CD8-positive, alpha-beta memory T cell (primary cell): ENCODE measurements around the gene ADPRHL1. TPM values are rescaled to one million over a fixed set of nuclear protein-coding genes. Genes with fewer than 3 reads are reported as not detected.
"Not testable (repeated sequence)": the region's sequence is repeated elsewhere in the genome, so short reads cannot be mapped to it uniquely, and the experiment has no call there.

Source experiments
- CTCF ChIA-PET: fragments of 350-600 bp; sonication (Branson Sonifier 250); formaldehyde crosslinking; loops from one replicate; lab custom pipeline; 2021; ENCODE audit warnings: antibody characterized with exemption; lab: Charles Lee
- POLR2A ChIA-PET: fragments of 350-600 bp; sonication (Branson Sonifier 250); formaldehyde crosslinking; loops from one replicate; lab custom pipeline; 2021; ENCODE audit warnings: antibody characterized with exemption; lab: Charles Lee
- DNase-seq, 5 donors: peaks; one replicate each; pipeline versions ENCODE4 v3.0.0 to v3.0.0-alpha.2; 2020 to 2022; ENCODE audit warnings: mixed read lengths in 1 of 5
- H3K27ac ChIP-seq: one replicate; pipeline ENCODE4 v1.7.0; 2013; ENCODE audit warnings: low read depth, mild to moderate bottlenecking, low read length, moderate library complexity
- H3K27me3 ChIP-seq: 2 replicates; pipeline ENCODE4 v1.7.0; 2013; ENCODE audit warnings: low read length, mild to moderate bottlenecking; ENCODE audit not compliant: insufficient read depth, poor library complexity, severe bottlenecking
- H3K36me3 ChIP-seq: 2 replicates; pipeline ENCODE4 v1.7.0; 2013; ENCODE audit warnings: mild to moderate bottlenecking, low read length, moderate library complexity; ENCODE audit not compliant: insufficient read depth
- H3K4me1 ChIP-seq: 2 replicates; pipeline ENCODE4 v1.7.0; 2013; ENCODE audit warnings: mild to moderate bottlenecking, low read length, moderate library complexity; ENCODE audit not compliant: insufficient read depth
- H3K4me3 ChIP-seq: 2 replicates; pipeline ENCODE4 v1.7.0; 2013; ENCODE audit warnings: mild to moderate bottlenecking, low read length
- H3K9me3 ChIP-seq: 2 replicates; pipeline ENCODE4 v1.7.0; 2013; ENCODE audit warnings: mild to moderate bottlenecking, low read length
- H3K27ac Mint-ChIP-seq, 8 donors: one replicate each; pipeline ENCODE4 v1.8.0; 2020 to 2021; ENCODE audit warnings: mixed read lengths in 8 of 8, mild to moderate bottlenecking in 6 of 8, inconsistent platforms in 3 of 8, moderate library complexity in 3 of 8
- H3K27me3 Mint-ChIP-seq, 2 donors: one replicate each; pipeline ENCODE4 v1.8.0; 2020 to 2021; ENCODE audit warnings: mixed read lengths in 2 of 2, mild to moderate bottlenecking in 1 of 2, moderate library complexity in 1 of 2
- H3K36me3 Mint-ChIP-seq, 3 donors: one replicate each; pipeline ENCODE4 v1.8.0; 2020 to 2021; ENCODE audit warnings: mixed read lengths in 3 of 3, inconsistent platforms in 1 of 3, mild to moderate bottlenecking in 1 of 3
- H3K4me1 Mint-ChIP-seq, 3 donors: one replicate each; pipeline ENCODE4 v1.8.0; 2020 to 2021; ENCODE audit warnings: mixed read lengths in 3 of 3, inconsistent platforms in 1 of 3, mild to moderate bottlenecking in 1 of 3
- H3K4me3 Mint-ChIP-seq, 7 donors: one replicate each; pipeline ENCODE4 v1.8.0; 2020 to 2021; ENCODE audit warnings: mixed read lengths in 7 of 7, mild to moderate bottlenecking in 6 of 7, moderate library complexity in 4 of 7, inconsistent platforms in 2 of 7
- H3K9me3 Mint-ChIP-seq, 5 donors: one replicate each; pipeline ENCODE4 v1.8.0; 2020 to 2022; ENCODE audit warnings: mixed read lengths in 5 of 5, mild to moderate bottlenecking in 3 of 5, moderate library complexity in 2 of 5, inconsistent platforms in 1 of 5
- polyA plus RNA-seq: library from polyadenylated mRNA; unstranded; fragments of 300-500 nt; fragmentation: Illumina TruSeq; gene quantifications from one replicate; pipeline ENCODE4 v1.2.3, GENCODE V29; 2021
- total RNA-seq, 2 experiments: library from RNA; stranded (reverse); gene quantifications; one replicate each; pipeline ENCODE4 v1.2.3, GENCODE V29; 2021

The ADPRHL1 gene
- total and polyA plus RNA-seq, 3 experiments from 2014 or later, result 0.56 to 0.85 (median 0.84) TPM

- H3K27me3 Mint-ChIP-seq, result no peaks in the 10 kb centered on the region
- H3K27ac Mint-ChIP-seq, result no peak overlapping the region
- peaks cover 0 to 10% (median 0%) of the 10 kb centered on the region in 3 donors for H3K4me1 Mint-ChIP-seq
- POLR2A ChIA-PET, result no interaction called here
- CTCF ChIA-PET, result no interaction called here
- no peaks in the 10 kb centered on the region for H3K4me1 ChIP-seq
- H3K9me3 ChIP-seq, result no peaks in the 10 kb centered on the region
- H3K27me3 ChIP-seq, result no peaks in the 10 kb centered on the region
- peaks cover 0 to 2% (median 0%) of the 10 kb centered on the region in 5 donors for H3K9me3 Mint-ChIP-seq
- H3K4me3 ChIP-seq, result no peak overlapping the region
- H3K36me3 Mint-ChIP-seq, result peaks cover 3 to 8% (median 4%) of the 10 kb centered on the region in 3 donors
- H3K27ac ChIP-seq, result no peak overlapping the region
- DNase-seq, result no peak
- no peaks in the 10 kb centered on the region for H3K36me3 ChIP-seq
- H3K4me3 Mint-ChIP-seq, result no peak overlapping the region
Observed at GRCh38 chr13:113443991-113444390, 9.3 kb downstream of the ADPRHL1 start.

GRCh38 chr13:113442985-113443362 lies 10.3 kb downstream of the ADPRHL1 start:
- peaks cover 0 to 10% (median 0%) of the 10 kb centered on the region in 3 donors for H3K4me1 Mint-ChIP-seq
- H3K27me3 Mint-ChIP-seq, result no peaks in the 10 kb centered on the region
- no peak for DNase-seq
- H3K4me1 ChIP-seq, result no peaks in the 10 kb centered on the region
- no peaks in the 10 kb centered on the region for H3K36me3 ChIP-seq
- H3K9me3 ChIP-seq, result no peaks in the 10 kb centered on the region
- H3K27ac ChIP-seq, result no peak overlapping the region
- ChIA-PET CTCF (no interaction called here), POLR2A (no interaction called here)
- H3K4me3 Mint-ChIP-seq, result no peak overlapping the region
- H3K27me3 ChIP-seq, result no peaks in the 10 kb centered on the region
- peak overlapping the region in 1 of 8 donors; percentile 50 for H3K27ac Mint-ChIP-seq
- H3K36me3 Mint-ChIP-seq, result peaks cover 3 to 8% (median 4%) of the 10 kb centered on the region in 3 donors
- no peak overlapping the region for H3K4me3 ChIP-seq
- peaks cover 0 to 2% (median 0%) of the 10 kb centered on the region in 5 donors for H3K9me3 Mint-ChIP-seq

GRCh38 chr13:113442354-113442984 lies 10.8 kb downstream of the ADPRHL1 start:
- H3K27me3 ChIP-seq, result no peaks in the 10 kb centered on the region
- H3K36me3 ChIP-seq, result no peaks in the 10 kb centered on the region
- CTCF ChIA-PET, result no interaction called here
- POLR2A ChIA-PET, result no interaction called here
- H3K4me3 Mint-ChIP-seq, result no peak overlapping the region
- H3K27ac Mint-ChIP-seq, result no peak overlapping the region
- peaks cover 0 to 2% (median 0%) of the 10 kb centered on the region in 5 donors for H3K9me3 Mint-ChIP-seq
- peaks cover 3 to 8% (median 4%) of the 10 kb centered on the region in 3 donors for H3K36me3 Mint-ChIP-seq
- DNase-seq, result no peak
- H3K27ac ChIP-seq, result no peak overlapping the region
- peaks cover 0 to 10% (median 0%) of the 10 kb centered on the region in 3 donors for H3K4me1 Mint-ChIP-seq
- H3K9me3 ChIP-seq, result no peaks in the 10 kb centered on the region
- H3K27me3 Mint-ChIP-seq, result no peaks in the 10 kb centered on the region
- no peak overlapping the region for H3K4me3 ChIP-seq
- no peaks in the 10 kb centered on the region for H3K4me1 ChIP-seq

- ChIA-PET POLR2A (no interaction called here), CTCF (no interaction called here)
- H3K4me3 Mint-ChIP-seq, result no peak overlapping the region
- H3K27ac Mint-ChIP-seq, result peak overlapping the region in 1 of 8 donors; percentile 19
- no peaks in the 10 kb centered on the region for H3K4me1 ChIP-seq
- DNase-seq, result no peak
- H3K27me3 Mint-ChIP-seq, result no peaks in the 10 kb centered on the region
- H3K9me3 Mint-ChIP-seq, result peaks cover 0 to 2% (median 0%) of the 10 kb centered on the region in 5 donors
- H3K27me3 ChIP-seq, result no peaks in the 10 kb centered on the region
- no peak overlapping the region for H3K4me3 ChIP-seq
- peaks cover 0 to 10% (median 0%) of the 10 kb centered on the region in 3 donors for H3K4me1 Mint-ChIP-seq
- H3K9me3 ChIP-seq, result no peaks in the 10 kb centered on the region
- H3K36me3 Mint-ChIP-seq, result peaks cover 3 to 8% (median 4%) of the 10 kb centered on the region in 3 donors
- no peaks in the 10 kb centered on the region for H3K36me3 ChIP-seq
- H3K27ac ChIP-seq, result no peak overlapping the region
Observed at GRCh38 chr13:113441661-113442060, 11.6 kb downstream of the ADPRHL1 start.

GRCh38 chr13:113437408-113438010 lies 15.8 kb downstream of the ADPRHL1 start:
- no peak overlapping the region for H3K27ac Mint-ChIP-seq
- H3K36me3 Mint-ChIP-seq, result peaks cover 0 to 2% (median under 1%) of the 10 kb centered on the region in 3 donors
- ChIA-PET CTCF (no interaction called here), POLR2A (no interaction called here)
- H3K4me3 ChIP-seq, result no peak overlapping the region
- no peaks in the 10 kb centered on the region for H3K27me3 ChIP-seq
- no peak for DNase-seq
- no peaks in the 10 kb centered on the region for H3K4me1 Mint-ChIP-seq
- H3K9me3 Mint-ChIP-seq, result peaks cover 0 to 2% (median 0%) of the 10 kb centered on the region in 5 donors
- H3K27me3 Mint-ChIP-seq, result no peaks in the 10 kb centered on the region
- no peak overlapping the region for H3K4me3 Mint-ChIP-seq
- H3K27ac ChIP-seq, result no peak overlapping the region
- H3K36me3 ChIP-seq, result no peaks in the 10 kb centered on the region
- H3K4me1 ChIP-seq, result no peaks in the 10 kb centered on the region
- H3K9me3 ChIP-seq, result no peaks in the 10 kb centered on the region

- H3K27ac Mint-ChIP-seq, H3K9me3 ChIP-seq, H3K27ac ChIP-seq, H3K27me3 ChIP-seq, H3K9me3 Mint-ChIP-seq, CTCF ChIA-PET, H3K36me3 ChIP-seq, H3K4me3 ChIP-seq, POLR2A ChIA-PET, H3K4me1 ChIP-seq, H3K4me1 Mint-ChIP-seq, H3K36me3 Mint-ChIP-seq, H3K27me3 Mint-ChIP-seq, H3K4me3 Mint-ChIP-seq: not testable (repeated sequence)
- DNase-seq, result peak in 1 of 5 donors; percentile 26
Observed at GRCh38 chr13:113436866-113437265, 16.4 kb downstream of the ADPRHL1 start.

GRCh38 chr13:113435907-113436306 lies 17.4 kb downstream of the ADPRHL1 start:
- H3K36me3 ChIP-seq, H3K4me3 ChIP-seq, H3K9me3 Mint-ChIP-seq, H3K4me3 Mint-ChIP-seq, POLR2A ChIA-PET, H3K9me3 ChIP-seq, H3K27ac ChIP-seq, H3K36me3 Mint-ChIP-seq, H3K27ac Mint-ChIP-seq, H3K27me3 Mint-ChIP-seq, H3K27me3 ChIP-seq, CTCF ChIA-PET, H3K4me1 Mint-ChIP-seq, H3K4me1 ChIP-seq: not testable (repeated sequence)
- peak in 1 of 5 donors; percentile 42 for DNase-seq

GRCh38 chr13:113433391-113433916 lies 19.8 kb downstream of the ADPRHL1 start:
- H3K4me3 Mint-ChIP-seq, result no peak overlapping the region
- Histone ChIP-seq H3K4me1 (no peaks in the 10 kb centered on the region), H3K36me3 (no peaks in the 10 kb centered on the region), H3K9me3 (no peaks in the 10 kb centered on the region), H3K27ac (no peak overlapping the region), H3K4me3 (no peak overlapping the region), H3K27me3 (no peaks in the 10 kb centered on the region)
- H3K36me3 Mint-ChIP-seq, result no peaks in the 10 kb centered on the region
- no peak for DNase-seq
- no peaks in the 10 kb centered on the region for H3K4me1 Mint-ChIP-seq
- CTCF ChIA-PET, result no interaction called here
- POLR2A ChIA-PET, result no interaction called here
- no peak overlapping the region for H3K27ac Mint-ChIP-seq
- H3K9me3 Mint-ChIP-seq, result peaks cover 0 to 2% (median 0%) of the 10 kb centered on the region in 5 donors
- H3K27me3 Mint-ChIP-seq, result no peaks in the 10 kb centered on the region
